K562 treated with DMSO at 1 percent for 4 hours (cell line): ENCODE results near the gene MCF2. TPM values are rescaled to one million over a fixed set of nuclear protein-coding genes. Genes with fewer than 3 reads are reported as not detected.

ENCODE experiments used
- total RNA-seq: library from RNA; unstranded; fragments of 300-600 nt; gene quantifications from 2 replicates; pipeline ENCODE4 v1.2.3, GENCODE V29; 2022; ENCODE audit not compliant: insufficient read depth

The MCF2 gene
- total RNA-seq: 0.39 TPM in 1 of 2 replicates, not detected in the other

DNA sequence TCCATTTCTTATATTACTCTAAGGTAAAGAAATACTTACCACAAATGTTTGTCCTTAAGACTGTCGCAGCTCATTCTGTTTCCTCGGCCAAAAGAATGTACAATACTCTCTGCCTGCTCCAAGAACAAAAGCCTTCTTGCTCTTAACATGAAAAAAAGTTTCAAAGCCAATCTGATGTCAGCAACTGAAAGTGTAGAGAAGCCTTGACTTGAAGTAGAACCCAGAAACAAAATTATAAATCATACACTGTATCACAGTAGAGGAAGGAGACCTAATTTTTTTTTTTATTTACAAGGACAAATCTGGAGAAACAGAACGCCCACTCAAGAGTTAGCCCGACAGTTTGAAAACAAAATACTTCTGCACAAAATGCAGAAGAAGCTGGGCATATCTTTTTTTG is at the start of gene MCF2:
TSS of gene MCF2 (minus strand) at position 101 of the 400 bp plus-strand sequence. CDS start 56,423 bp downstream, outside the sequence.

Other genes starting within 250 kb of the MCF2 start
- gene F9, start 177.4 kb downstream of the MCF2 start, total RNA-seq: not detected in 2 replicates
- gene ATP11C, start 224.9 kb upstream of the MCF2 start, total RNA-seq: 11.6 and 14.5 TPM in 2 replicates